Measurements from ENCODE around the gene SLC25A34. TPM values are rescaled to one million over a fixed set of nuclear protein-coding genes. Genes with fewer than 3 reads are reported as not detected.

SLC25A34 gene
- total RNA-seq, 1 donor from 2014 or later: under 0.01 TPM

DNA sequence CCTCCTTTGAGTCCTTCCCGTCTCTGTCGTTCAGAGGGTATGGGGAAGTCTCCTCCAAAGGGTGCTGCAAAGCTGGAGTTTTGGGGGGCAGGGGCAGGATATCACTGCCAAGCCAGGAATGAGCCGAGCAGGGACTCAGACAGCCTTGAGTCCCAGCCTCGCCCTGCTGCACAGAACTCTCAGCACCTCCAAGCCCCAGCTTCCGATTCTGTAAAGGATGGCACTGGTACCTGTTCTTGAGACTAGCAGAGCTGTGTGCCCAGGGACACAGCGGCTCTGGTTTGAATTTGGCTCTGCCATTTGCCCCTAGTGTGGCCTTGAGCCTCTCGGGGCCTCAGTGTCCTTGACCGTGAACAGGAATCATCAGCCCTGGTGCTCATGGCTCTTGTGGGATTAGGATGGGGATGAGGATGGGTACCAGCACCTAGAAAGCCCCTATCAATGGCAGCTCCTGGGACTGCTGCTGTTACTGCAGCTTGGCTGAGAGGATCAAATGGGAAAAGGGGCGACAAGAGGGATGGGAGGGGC lies 21.0 kb downstream of the SLC25A34 start:
- no peaks in the 10 kb centered on the region for H3K36me3 ChIP-seq (ENCODE audit: control insufficient read depth, insufficient read depth, low read length)
- H3K4me3 ChIP-seq (ENCODE audit: low read depth, low read length): no peak overlapping the region
- FAIRE-seq: peak; percentile 13
- TF ChIP-seq, protein P1, sequence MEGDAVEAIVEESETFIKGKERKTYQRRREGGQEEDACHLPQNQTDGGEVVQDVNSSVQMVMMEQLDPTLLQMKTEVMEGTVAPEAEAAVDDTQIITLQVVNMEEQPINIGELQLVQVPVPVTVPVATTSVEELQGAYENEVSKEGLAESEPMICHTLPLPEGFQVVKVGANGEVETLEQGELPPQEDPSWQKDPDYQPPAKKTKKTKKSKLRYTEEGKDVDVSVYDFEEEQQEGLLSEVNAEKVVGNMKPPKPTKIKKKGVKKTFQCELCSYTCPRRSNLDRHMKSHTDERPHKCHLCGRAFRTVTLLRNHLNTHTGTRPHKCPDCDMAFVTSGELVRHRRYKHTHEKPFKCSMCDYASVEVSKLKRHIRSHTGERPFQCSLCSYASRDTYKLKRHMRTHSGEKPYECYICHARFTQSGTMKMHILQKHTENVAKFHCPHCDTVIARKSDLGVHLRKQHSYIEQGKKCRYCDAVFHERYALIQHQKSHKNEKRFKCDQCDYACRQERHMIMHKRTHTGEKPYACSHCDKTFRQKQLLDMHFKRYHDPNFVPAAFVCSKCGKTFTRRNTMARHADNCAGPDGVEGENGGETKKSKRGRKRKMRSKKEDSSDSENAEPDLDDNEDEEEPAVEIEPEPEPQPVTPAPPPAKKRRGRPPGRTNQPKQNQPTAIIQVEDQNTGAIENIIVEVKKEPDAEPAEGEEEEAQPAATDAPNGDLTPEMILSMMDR (IDR thresholded peaks at IDR 0.05; ENCODE audit: insufficient read depth, low read length, severe bottlenecking): no peak
- H3K27me3 ChIP-seq (ENCODE audit: control insufficient read depth, insufficient read depth, low read length): no peaks in the 10 kb centered on the region
- DNase-seq (ENCODE audit: low read depth): no peak

DNA sequence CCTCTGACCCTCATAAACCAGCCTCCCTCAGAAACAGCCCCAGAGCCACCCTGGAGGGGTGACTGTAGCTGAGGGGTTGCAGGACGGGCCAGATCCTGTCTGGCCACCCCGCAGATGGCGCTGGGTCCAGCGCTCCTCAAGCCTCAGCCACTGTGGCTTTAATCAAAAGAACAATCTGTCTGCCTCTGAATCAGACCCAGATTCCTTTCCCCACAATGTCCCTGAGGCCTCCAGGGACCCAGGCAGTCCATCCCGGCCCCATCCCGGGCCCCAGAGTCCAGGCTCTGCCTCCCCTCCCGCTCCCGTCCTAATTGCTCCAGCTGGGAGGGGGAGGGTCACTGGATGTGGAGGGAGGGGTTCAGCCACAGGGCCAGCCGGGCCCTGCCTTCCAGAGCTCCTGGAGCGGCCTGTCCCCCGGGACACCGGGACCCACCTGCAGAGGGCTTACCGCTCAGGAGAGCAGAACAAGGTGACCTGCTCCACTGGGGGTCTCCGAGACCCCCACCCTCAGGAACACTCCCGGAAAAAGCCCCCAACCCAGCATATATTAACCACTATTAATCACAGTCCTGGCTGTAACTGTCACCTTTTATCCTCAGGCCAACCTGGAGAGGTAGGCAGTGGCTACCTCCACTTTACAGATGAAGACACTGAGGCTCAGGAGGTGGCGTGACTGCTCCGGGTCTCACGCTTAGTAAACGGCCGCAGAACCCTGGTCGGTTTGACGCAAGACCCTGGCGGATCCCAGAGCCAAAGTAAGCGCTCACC lies 21.7 kb downstream of the SLC25A34 start:
- H3K27me3 ChIP-seq (ENCODE audit: control insufficient read depth, insufficient read depth, low read length): no peaks in the 10 kb centered on the region
- H3K36me3 ChIP-seq (ENCODE audit: control insufficient read depth, insufficient read depth, low read length): no peaks in the 10 kb centered on the region
- TF ChIP-seq, protein P1 (IDR thresholded peaks at IDR 0.05; ENCODE audit: insufficient read depth, low read length, severe bottlenecking): no peak
- no peak for DNase-seq (ENCODE audit: low read depth)
- FAIRE-seq: no peak
- H3K4me3 ChIP-seq (ENCODE audit: low read depth, low read length): peak overlapping the region; percentile 62

DNA sequence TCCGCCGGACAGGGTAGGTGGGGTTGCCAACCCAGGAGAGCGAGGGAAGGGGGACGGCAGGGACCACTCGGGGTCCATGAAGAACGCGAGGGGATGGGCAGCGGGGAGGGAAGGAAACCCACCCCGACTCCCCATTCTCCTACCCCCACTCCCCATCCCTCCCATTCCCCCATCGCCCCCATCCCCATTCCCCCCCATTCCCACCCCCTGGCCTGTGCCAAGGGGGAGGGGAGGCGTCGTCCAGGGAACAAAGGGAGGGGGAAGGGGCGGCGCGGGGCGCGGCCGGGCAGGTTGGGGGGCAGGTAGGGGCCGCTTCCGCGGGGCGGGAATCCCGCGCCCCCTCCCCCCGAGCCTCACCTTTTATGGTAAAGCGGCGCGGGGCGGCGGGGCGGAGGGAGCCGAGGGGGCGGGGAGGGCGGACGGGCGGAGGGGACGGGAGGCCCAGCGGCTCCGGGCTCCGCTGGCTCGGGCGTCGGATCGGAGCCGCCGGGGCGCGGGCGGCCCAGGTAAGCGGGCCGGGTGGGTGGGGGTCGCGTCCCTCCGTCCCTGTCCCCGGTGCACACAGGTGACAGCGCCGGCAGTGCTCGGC lies 22.4 kb downstream of the SLC25A34 start, which contains the start of gene FBLIM1:
FBLIM1 (plus strand) TSS at position 453 of the 589 bp plus-strand sequence. CDS start 6,189 bp downstream, outside the sequence.
- H3K27me3 ChIP-seq (ENCODE audit: control insufficient read depth, insufficient read depth, low read length): no peaks in the 10 kb centered on the region
- TF ChIP-seq, protein P1 (IDR thresholded peaks at IDR 0.05; ENCODE audit: insufficient read depth, low read length, severe bottlenecking): no peak
- no peak for DNase-seq (ENCODE audit: low read depth)
- peak within 1 kb of the TSS; percentile 62 for H3K4me3 ChIP-seq (ENCODE audit: low read depth, low read length)
- FAIRE-seq: no peak
- H3K36me3 ChIP-seq (ENCODE audit: control insufficient read depth, insufficient read depth, low read length): no peaks in the 10 kb centered on the region

DNA sequence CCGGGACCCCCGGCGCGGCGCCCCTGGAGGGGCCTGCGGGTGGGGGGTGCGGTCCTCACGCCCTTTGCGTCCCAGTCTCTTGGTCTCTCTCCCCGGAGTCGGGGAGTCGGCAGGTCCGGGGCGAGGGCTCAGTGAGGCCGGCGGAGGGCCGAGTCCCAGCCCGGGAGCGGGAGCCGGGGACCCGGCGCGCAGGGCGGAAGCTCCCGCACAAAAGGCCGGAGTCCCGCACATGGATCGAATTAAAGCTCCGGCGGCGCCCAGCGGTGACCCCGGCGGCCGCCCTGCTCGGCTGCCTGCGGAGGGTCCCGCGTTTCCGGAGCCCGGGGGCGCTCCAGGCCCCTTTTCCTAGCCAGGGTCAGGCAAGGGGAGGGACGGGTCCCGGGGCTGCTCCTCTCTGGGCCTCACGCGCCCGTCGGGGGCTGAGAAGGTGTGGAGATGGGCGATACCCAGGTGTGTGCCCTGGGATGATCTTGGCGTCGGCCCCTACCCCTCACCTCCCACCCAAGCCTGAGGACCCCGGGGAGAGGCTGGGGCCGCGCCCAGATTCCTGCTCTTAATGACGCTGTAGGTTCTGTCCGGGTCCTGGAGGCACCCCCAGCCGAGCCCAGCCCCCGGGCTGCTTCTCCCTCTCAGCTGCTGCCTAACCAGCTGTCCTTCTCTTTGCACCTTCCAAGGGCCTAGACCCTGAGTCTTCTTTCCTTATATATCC lies 23.0 kb downstream of the SLC25A34 start:
- H3K4me3 ChIP-seq (ENCODE audit: low read depth, low read length): peak overlapping the region; percentile 62
- TF ChIP-seq, protein P1 (IDR thresholded peaks at IDR 0.05; ENCODE audit: insufficient read depth, low read length, severe bottlenecking): no peak
- H3K27me3 ChIP-seq (ENCODE audit: control insufficient read depth, insufficient read depth, low read length): no peaks in the 10 kb centered on the region
- FAIRE-seq (no peak), DNase-seq (ENCODE audit: low read depth) (no peak)
- no peaks in the 10 kb centered on the region for H3K36me3 ChIP-seq (ENCODE audit: control insufficient read depth, insufficient read depth, low read length)

DNA sequence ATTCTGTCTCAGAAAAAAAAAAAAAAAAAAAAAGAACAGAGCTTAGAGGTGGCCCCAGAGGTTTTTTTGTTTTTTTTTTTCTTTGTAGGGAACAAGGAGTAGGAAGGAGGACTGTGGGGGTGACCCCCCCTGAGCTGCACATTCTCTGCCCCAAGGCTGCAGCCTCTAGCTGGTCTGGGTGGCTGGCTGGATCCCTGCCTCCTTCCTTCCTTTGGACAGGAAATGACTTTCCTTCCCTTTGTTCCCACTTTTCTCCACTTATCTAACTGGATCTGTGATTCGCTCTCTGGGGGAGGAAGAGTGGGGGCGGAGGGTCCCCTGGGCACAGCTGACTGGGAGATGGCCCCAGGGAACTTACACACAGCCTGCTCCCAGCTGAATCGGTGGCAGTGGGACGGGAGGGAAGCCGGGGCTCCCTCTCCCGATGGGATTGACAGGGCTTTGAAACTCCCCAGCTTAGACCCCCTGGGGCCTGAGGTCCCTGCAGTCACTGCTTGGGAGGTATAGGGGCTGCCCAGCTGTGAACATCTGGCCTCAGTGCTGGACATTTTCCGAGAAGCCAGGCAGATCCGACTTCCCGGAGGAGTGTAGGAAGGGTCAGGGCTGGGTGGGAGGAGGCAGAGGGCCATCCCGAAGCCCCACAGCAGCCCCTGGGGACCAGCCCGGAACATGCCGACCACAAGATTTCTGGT lies 24.6 kb downstream of the SLC25A34 start:
- H3K27me3 ChIP-seq (ENCODE audit: control insufficient read depth, insufficient read depth, low read length): no peaks in the 10 kb centered on the region
- TF ChIP-seq, protein P1 (IDR thresholded peaks at IDR 0.05; ENCODE audit: insufficient read depth, low read length, severe bottlenecking): no peak
- DNase-seq (ENCODE audit: low read depth) (peak; percentile 67), FAIRE-seq (no peak)
- peak overlapping the region; percentile 17 for H3K4me3 ChIP-seq (ENCODE audit: low read depth, low read length)
- peaks cover 4% of the 10 kb centered on the region for H3K36me3 ChIP-seq (ENCODE audit: control insufficient read depth, insufficient read depth, low read length)

Data from bronchial epithelial cell (primary cell).